Activated naive CD8-positive, alpha-beta T cell treated with anti-CD3 and anti-CD28 coated beads, Interleukin-2, amount 50 U/mL, for 24 hours (primary cell): ENCODE measurements around the gene KCNQ1.

Experiments used
- ATAC-seq: fragments of 150-1000 bp; cut with Tn5 transposase; one replicate; pipeline ENCODE4 v1.10.0; 2021
- DNase-seq: peaks from one replicate; pipeline ENCODE4 v3.0.0; 2021
- H3K27ac Mint-ChIP-seq: one replicate; pipeline ENCODE4 v1.8.0; 2021; ENCODE audit warnings: mild to moderate bottlenecking, mixed read lengths
- H3K27me3 Mint-ChIP-seq: one replicate; pipeline ENCODE4 v1.8.0; 2021; ENCODE audit warnings: mixed read lengths
- H3K36me3 Mint-ChIP-seq: one replicate; pipeline ENCODE4 v1.8.0; 2021; ENCODE audit warnings: low read depth, mixed read lengths
- H3K4me1 Mint-ChIP-seq: one replicate; pipeline ENCODE4 v1.8.0; 2021; ENCODE audit warnings: mixed read lengths
- H3K4me3 Mint-ChIP-seq: one replicate; pipeline ENCODE4 v1.8.0; 2021; ENCODE audit warnings: mild to moderate bottlenecking, moderate library complexity, mixed read lengths
- H3K9me3 Mint-ChIP-seq: one replicate; pipeline ENCODE4 v1.8.0; 2021; ENCODE audit warnings: mixed read lengths

KCNQ1 gene

GRCh38 chr11:2897048-2897447, 452.2 kb downstream of the KCNQ1 start:
- H3K9me3 Mint-ChIP-seq, result no peaks in the 10 kb centered on the region
- H3K4me3 Mint-ChIP-seq, result no peak overlapping the region
- H3K4me1 Mint-ChIP-seq, result peaks cover 42% of the 10 kb centered on the region
- no peaks in the 10 kb centered on the region for H3K27me3 Mint-ChIP-seq
- H3K27ac Mint-ChIP-seq, result no peak overlapping the region
- DNase-seq (no peak), ATAC-seq (no peak)
- H3K36me3 Mint-ChIP-seq, result no peaks in the 10 kb centered on the region

- H3K4me1 Mint-ChIP-seq, result peaks cover 34% of the 10 kb centered on the region
- H3K36me3 Mint-ChIP-seq, result no peaks in the 10 kb centered on the region
- H3K4me3 Mint-ChIP-seq, result no peak overlapping the region
- no peaks in the 10 kb centered on the region for H3K9me3 Mint-ChIP-seq
- peak; percentile 68 for ATAC-seq
- DNase-seq, result peak; percentile 62
- no peaks in the 10 kb centered on the region for H3K27me3 Mint-ChIP-seq
- peak overlapping the region; percentile 61 for H3K27ac Mint-ChIP-seq
These were observed 453.7 kb downstream of the KCNQ1 start for GRCh38 chr11:2898366-2899079.
